Measurements from ENCODE around the gene XKR8. TPM values are rescaled to one million over a fixed set of nuclear protein-coding genes. Genes with fewer than 3 reads are reported as not detected.
"Not testable (repeated sequence)": the region's sequence is repeated elsewhere in the genome, so short reads cannot be mapped to it uniquely, and the experiment has no call there.

The XKR8 gene
- total RNA-seq, 4 donors from 2014 or later, result 4.1 to 12.2 (median 6.8) TPM

GRCh38 chr1:27994060-27994459, 34.3 kb downstream of the XKR8 start:
- intact Hi-C loops (cut with DNase I), result no loop called here
- Histone ChIP-seq H3K9me3 (no peaks in the 10 kb centered on the region), H3K27ac (replicated peaks in 1 of 4) (no peak overlapping the region), H3K4me1 (peaks cover 0 to 12% (median 0%) of the 10 kb centered on the region in 4 donors), H3K36me3 (peaks cover 35 to 100% (median 74%) of the 10 kb centered on the region in 4 donors), H3K27me3 (no peaks in the 10 kb centered on the region), H3K4me3 (no peak overlapping the region)
- no peak for DNase-seq (ENCODE audit: extremely low spot score)
- TF ChIP-seq POLR2AphosphoS5 (IDR thresholded peaks at IDR 0.05), result no peak
- TF ChIP-seq EP300 (IDR thresholded peaks at IDR 0.05), result no peak
- TF ChIP-seq CTCF (IDR thresholded peaks at IDR 0.05), result no peak
- TF ChIP-seq POLR2A (IDR thresholded peaks at IDR 0.05; ENCODE audit: low read depth), result no peak
- whole genome bisulfite sequencing, result 73% methylated on average over 1 of the region's 1 CpG

- DNase-seq (ENCODE audit: extremely low spot score); H3K4me3 ChIP-seq; H3K27ac ChIP-seq (replicated peaks in 1 of 4); intact Hi-C loops (cut with DNase I); H3K27me3 ChIP-seq; H3K9me3 ChIP-seq: not testable (repeated sequence)
- 99% methylated on average over 6 of the region's 6 CpGs for WGBS
- peaks cover 35 to 100% (median 74%) of the 10 kb centered on the region in 4 donors for H3K36me3 ChIP-seq
- H3K4me1 ChIP-seq, result peaks cover 0 to 12% (median 0%) of the 10 kb centered on the region in 4 donors
These were observed 34.8 kb downstream of the XKR8 start for GRCh38 chr1:27994526-27994925.

- Histone ChIP-seq H3K4me1 (no peaks in the 10 kb centered on the region), H3K9me3 (no peaks in the 10 kb centered on the region), H3K27me3 (no peaks in the 10 kb centered on the region), H3K4me3 (no peak overlapping the region), H3K36me3 (peaks cover 37 to 97% (median 74%) of the 10 kb centered on the region in 4 donors), H3K27ac (replicated peaks in 1 of 4) (no peak overlapping the region)
- TF ChIP-seq CTCF (IDR thresholded peaks at IDR 0.05), result no peak
- TF ChIP-seq POLR2A (IDR thresholded peaks at IDR 0.05; ENCODE audit: low read depth), result no peak
- TF ChIP-seq EP300 (IDR thresholded peaks at IDR 0.05), result no peak
- TF ChIP-seq POLR2AphosphoS5 (IDR thresholded peaks at IDR 0.05), result no peak
- WGBS, result 88% methylated on average over 1 of the region's 1 CpG
- intact Hi-C loops (cut with DNase I), result no loop called here
- DNase-seq (ENCODE audit: extremely low spot score), result no peak
These were observed 39.3 kb downstream of the XKR8 start for GRCh38 chr1:27999055-27999454.

GRCh38 chr1:28002600-28002999, 42.8 kb downstream of the XKR8 start:
- Histone ChIP-seq H3K9me3 (no peaks in the 10 kb centered on the region), H3K36me3 (peaks cover 27 to 88% (median 64%) of the 10 kb centered on the region in 4 donors), H3K27me3 (no peaks in the 10 kb centered on the region), H3K4me1 (no peaks in the 10 kb centered on the region), H3K4me3 (no peak overlapping the region), H3K27ac (replicated peaks in 1 of 4) (no peak overlapping the region)
- no peak for DNase-seq (ENCODE audit: extremely low spot score)
- no peak for TF ChIP-seq POLR2AphosphoS5 (IDR thresholded peaks at IDR 0.05)
- 96% methylated on average over 10 of the region's 10 CpGs for WGBS
- intact Hi-C loops (cut with DNase I), result no loop called here

GRCh38 chr1:28003117-28003516, 43.3 kb downstream of the XKR8 start:
- H3K36me3 ChIP-seq, result peaks cover 22 to 82% (median 58%) of the 10 kb centered on the region in 4 donors
- H3K4me3 ChIP-seq; H3K9me3 ChIP-seq; H3K27ac ChIP-seq (replicated peaks in 1 of 4); DNase-seq (ENCODE audit: extremely low spot score); intact Hi-C loops (cut with DNase I); H3K4me1 ChIP-seq; H3K27me3 ChIP-seq: not testable (repeated sequence)
- 95% methylated on average over 8 of the region's 8 CpGs for WGBS

- H3K36me3 ChIP-seq, result peaks cover 21 to 67% (median 59%) of the 10 kb centered on the region in 4 donors
- intact Hi-C loops (cut with DNase I), result loop anchor here (1.0 kb wide), 1 partner anchor 47 kb away; no protein-coding TSS in a partner anchor
- no peaks in the 10 kb centered on the region for H3K27me3 ChIP-seq
- TF ChIP-seq CTCF (IDR thresholded peaks at IDR 0.05) (no peak), EP300 (IDR thresholded peaks at IDR 0.05) (no peak), POLR2AphosphoS5 (IDR thresholded peaks at IDR 0.05) (no peak), POLR2A (IDR thresholded peaks at IDR 0.05; ENCODE audit: low read depth) (no peak)
- no peak overlapping the region for H3K4me3 ChIP-seq
- no peaks in the 10 kb centered on the region for H3K4me1 ChIP-seq
- no peaks in the 10 kb centered on the region for H3K9me3 ChIP-seq
- WGBS, result 88% methylated on average over 1 of the region's 1 CpG
- H3K27ac ChIP-seq (replicated peaks in 1 of 4), result no peak overlapping the region
- DNase-seq (ENCODE audit: extremely low spot score), result no peak
These were observed 51.2 kb downstream of the XKR8 start for GRCh38 chr1:28010969-28011368.

Other genes starting within 250 kb of the XKR8 start
- 10 to 100 TPM; 15.6 to 17.4 (median 16.6) TPM for gene FAM76A, start 234.0 kb upstream of the XKR8 start, total RNA-seq
- 10 to 100 TPM; 44.0 to 76.7 (median 56.1) TPM for gene STX12, start 186.8 kb upstream of the XKR8 start, total RNA-seq
- gene PPP1R8, start 129.2 kb upstream of the XKR8 start, total RNA-seq, result 10 to 100 TPM; 33.2 to 51.6 (median 42.0) TPM
- 10 to 100 TPM in 3 of 4 donors, 1 to 10 TPM in 1; 9.6 to 36.4 (median 24.6) TPM for gene THEMIS2, start 87.4 kb upstream of the XKR8 start, total RNA-seq
- 10 to 100 TPM; 21.2 to 41.5 (median 30.6) TPM for gene RPA2, start 45.4 kb upstream of the XKR8 start, total RNA-seq
- under 1 TPM in 2 of 4 donors, not detected in 2; 0.23 to 0.58 TPM for gene SMPDL3B, start 25.0 kb upstream of the XKR8 start, total RNA-seq
- gene EYA3, start 128.6 kb downstream of the XKR8 start, total RNA-seq, result 10 to 100 TPM in 1 of 4 donors, 1 to 10 TPM in 3; 8.2 to 11.9 (median 8.7) TPM
- 1 to 10 TPM; 4.6 to 8.1 (median 6.8) TPM for gene PTAFR, start 216.7 kb downstream of the XKR8 start, total RNA-seq